GM12892 (cell line): ENCODE data around the gene DLL3.

Source experiments
- DNase-seq: peaks from one replicate; pipeline ENCODE4 v3.0.0; 2011; ENCODE audit not compliant: insufficient read length
- FAIRE-seq: peaks from 2 replicates; lab custom pipeline; 2011; peaks lifted over from hg19 to GRCh38; lab: Jason Lieb, UNC
- POLR2A ChIP-seq: IDR thresholded peaks from 2 replicates; pipeline ENCODE4 v1.6.1; 2011; ENCODE audit warnings: low read depth, low read length, control low read depth
- POLR2AphosphoS5 ChIP-seq: IDR thresholded peaks from 2 replicates; pipeline ENCODE4 v1.6.1; 2011; ENCODE audit warnings: low read depth, low read length, control low read depth
- TAF1 ChIP-seq: IDR thresholded peaks from 2 replicates; pipeline ENCODE4 v1.6.1; 2011; ENCODE audit warnings: low read depth, mild to moderate bottlenecking, control low read depth, low read length, borderline replicate concordance

Gene DLL3

GRCh38 chr19:39544226-39544903 is 45.6 kb downstream of the DLL3 start:
- TF ChIP-seq POLR2AphosphoS5 = no peak
- no peak for TF ChIP-seq POLR2A
- no peak for TF ChIP-seq TAF1
- DNase-seq = no peak
- FAIRE-seq = no peak

- DNase-seq (no peak), FAIRE-seq (no peak)
- no peak for TF ChIP-seq POLR2AphosphoS5
- no peak for TF ChIP-seq POLR2A
- TF ChIP-seq TAF1 = no peak
These were observed 46.2 kb downstream of the DLL3 start for GRCh38 chr19:39544911-39545310.

DNA sequence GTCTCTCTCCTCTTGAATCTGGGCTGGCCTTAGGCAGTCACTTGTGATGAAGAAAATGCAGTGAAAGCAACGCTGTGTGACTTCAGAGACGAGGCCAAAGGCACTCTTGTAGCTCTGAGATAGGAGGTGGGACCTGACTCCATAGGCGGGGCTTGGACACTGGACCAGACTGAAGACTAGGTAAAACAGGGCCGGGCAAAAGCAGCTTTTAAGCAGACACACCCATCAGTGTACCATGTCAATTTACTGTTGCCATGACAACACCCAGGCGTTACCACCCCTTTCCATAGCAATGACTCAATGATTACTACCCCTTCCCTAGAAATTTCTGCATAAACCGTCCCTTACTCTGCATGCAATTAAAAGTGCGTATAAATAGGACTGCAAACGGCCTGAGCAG is 47.9 kb downstream of the DLL3 start:
- no peak for TF ChIP-seq POLR2AphosphoS5
- no peak for TF ChIP-seq POLR2A
- no peak for TF ChIP-seq TAF1
- DNase-seq (no peak), FAIRE-seq (no peak)

DNA sequence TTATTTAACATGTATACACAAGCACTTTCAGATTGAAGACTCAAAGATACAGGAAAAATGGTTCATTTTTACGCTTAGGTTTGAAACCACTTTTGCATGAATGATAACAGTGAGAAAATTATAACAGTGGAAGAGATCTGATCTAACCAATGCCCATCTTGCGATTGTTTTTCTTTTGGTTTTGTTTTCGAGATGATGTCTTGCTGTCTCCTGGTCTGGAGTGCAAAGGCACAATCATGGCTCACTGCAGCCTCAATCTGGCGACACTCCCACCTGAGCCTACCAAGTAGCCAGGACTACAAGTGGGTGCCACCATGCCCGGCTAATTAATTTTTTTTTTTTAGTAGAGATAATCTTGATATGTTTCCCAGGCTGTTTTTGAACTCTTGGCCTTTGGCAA is 51.5 kb downstream of the DLL3 start:
- no peak for TF ChIP-seq POLR2A
- no peak for TF ChIP-seq TAF1
- FAIRE-seq (no peak), DNase-seq (no peak)

- FAIRE-seq (no peak), DNase-seq (no peak)
- TF ChIP-seq TAF1 = no peak
- no peak for TF ChIP-seq POLR2AphosphoS5
- TF ChIP-seq POLR2A = no peak
These were observed 54.4 kb downstream of the DLL3 start for GRCh38 chr19:39553082-39553652.

DNA sequence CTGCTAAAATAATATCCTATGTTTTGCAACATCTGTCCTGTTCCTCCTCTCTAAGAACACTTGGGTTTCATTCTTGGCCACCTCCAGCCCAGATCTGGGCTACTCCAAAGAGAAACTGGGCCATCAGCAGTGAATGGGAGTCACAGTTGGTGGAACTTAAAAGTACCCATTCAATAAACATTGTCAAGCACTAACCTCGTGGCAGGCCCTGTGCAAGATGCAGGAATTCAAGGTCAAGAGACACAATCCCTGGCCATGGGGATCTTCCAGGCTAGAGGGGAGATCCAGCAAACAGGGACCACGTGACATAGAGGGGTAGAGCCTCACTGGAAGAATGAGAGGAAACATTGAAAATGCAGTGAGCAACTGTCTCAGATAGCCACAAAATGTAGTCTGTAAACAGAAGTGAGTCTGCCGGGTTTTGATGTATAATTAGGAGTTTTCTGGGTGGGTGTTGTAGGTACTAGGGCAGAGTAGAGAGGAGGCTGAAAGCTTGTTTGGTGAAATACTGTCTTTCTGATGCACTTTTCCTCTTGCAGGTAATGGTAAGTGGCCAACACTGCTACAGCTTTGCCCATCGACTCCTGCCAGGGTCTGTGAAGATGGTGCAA is 56.1 kb downstream of the DLL3 start:
- FAIRE-seq (no peak), DNase-seq (no peak)
- TF ChIP-seq TAF1 = no peak
- TF ChIP-seq POLR2AphosphoS5 = no peak
- no peak for TF ChIP-seq POLR2A

DNA sequence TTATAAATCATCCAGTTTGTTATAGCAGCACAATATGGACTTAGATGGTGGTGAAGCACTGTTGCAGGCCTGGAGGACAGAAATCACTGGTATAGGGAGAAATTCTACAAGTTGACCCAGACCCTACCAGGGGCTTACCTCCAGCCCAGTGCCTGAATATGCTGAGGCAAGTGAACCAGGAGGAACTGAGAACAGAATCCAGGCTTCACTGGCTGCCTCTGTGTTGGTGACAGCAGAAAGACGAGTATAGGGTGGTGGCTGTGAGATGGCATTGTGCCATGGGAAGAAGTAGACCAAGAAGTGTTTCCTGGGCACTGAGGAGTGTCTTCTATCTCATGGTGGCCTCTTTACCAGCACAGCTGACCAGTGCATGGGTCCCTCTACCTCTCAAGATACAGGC is 57.1 kb downstream of the DLL3 start:
- DNase-seq = no peak
- no peak for FAIRE-seq
- no peak for TF ChIP-seq TAF1
- TF ChIP-seq POLR2AphosphoS5 = no peak
- TF ChIP-seq POLR2A = no peak
